DND-41 (cell line): ENCODE data around the gene PTPRR.

Experiments used
- ATAC-seq: fragments of 200-7000 bp; cut with Tn5 transposase; 3 replicates; pipeline ENCODE4 v1.9.1; 2021; ENCODE audit warnings: low read depth; ENCODE audit not compliant: insufficient read depth
- DNase-seq: peaks from one replicate; pipeline ENCODE4 v3.0.0-alpha.2; 2020
- H2AFZ ChIP-seq: 2 replicates; pipeline ENCODE4 v1.6.0; 2012; ENCODE audit warnings: low read depth, low read length
- H3K27ac ChIP-seq: 2 replicates; pipeline ENCODE4 v1.5.1; 2012; ENCODE audit warnings: low read length, inconsistent platforms
- H3K27me3 ChIP-seq: fragments of 200-600 bp; sonication (generic); 2 replicates; pipeline ENCODE4 v1.6.0; 2012; ENCODE audit warnings: low read length, mild to moderate bottlenecking, inconsistent platforms; ENCODE audit not compliant: insufficient read depth, poor library complexity
- H3K36me3 ChIP-seq: 2 replicates; pipeline ENCODE4 v1.5.1; 2012; ENCODE audit warnings: low read length, inconsistent platforms; ENCODE audit not compliant: insufficient read depth
- H3K4me1 ChIP-seq: 2 replicates; pipeline ENCODE4 v1.5.1; 2012; ENCODE audit warnings: mild to moderate bottlenecking, low read length; ENCODE audit not compliant: insufficient read depth
- H3K4me2 ChIP-seq: 2 replicates; pipeline ENCODE4 v1.6.0; 2012; ENCODE audit warnings: mild to moderate bottlenecking, moderate library complexity, low read length, inconsistent platforms; ENCODE audit not compliant: insufficient read depth
- H3K4me3 ChIP-seq, 2 experiments: fragments of 200-600 bp in 1 of 2; shearing (Covaris generic) in 1 of 2; 2 replicates each; pipeline ENCODE4 v1.5.1; 2012 to 2016; ENCODE audit warnings: inconsistent platforms in 2 of 2, low read length in 2 of 2, mild to moderate bottlenecking in 2 of 2, low read depth in 1 of 2, moderate library complexity in 1 of 2
- H3K79me2 ChIP-seq: 2 replicates; pipeline ENCODE4 v1.6.0; 2012; ENCODE audit warnings: low read length, inconsistent platforms; ENCODE audit not compliant: insufficient read depth
- H3K9ac ChIP-seq: 2 replicates; pipeline ENCODE4 v1.6.0; 2012; ENCODE audit warnings: low read depth, mild to moderate bottlenecking, inconsistent platforms, low read length, moderate library complexity
- H3K9me3 ChIP-seq: 2 replicates; pipeline ENCODE4 v1.5.1; 2012; ENCODE audit warnings: low read length, moderate library complexity, mild to moderate bottlenecking, inconsistent platforms; ENCODE audit not compliant: insufficient read depth, severe bottlenecking
- H4K20me1 ChIP-seq: 2 replicates; pipeline ENCODE4 v1.6.0; 2012; ENCODE audit warnings: low read length; ENCODE audit not compliant: insufficient read depth
- EZH2 ChIP-seq: IDR thresholded peaks from 3 replicates; pipeline ENCODE4 v1.6.1; 2012; ENCODE audit warnings: borderline replicate concordance, low read depth, mild to moderate bottlenecking, moderate library complexity, low read length, inconsistent platforms; ENCODE audit not compliant: severe bottlenecking
- TF ChIP-seq, protein P1 (sequence below): IDR thresholded peaks from 2 replicates; pipeline ENCODE4 v1.5.1; 2012; ENCODE audit warnings: borderline replicate concordance, low read length, moderate library complexity, mild to moderate bottlenecking; ENCODE audit not compliant: poor library complexity, severe bottlenecking; ENCODE audit errors: extremely low read depth

Gene PTPRR

DNA sequence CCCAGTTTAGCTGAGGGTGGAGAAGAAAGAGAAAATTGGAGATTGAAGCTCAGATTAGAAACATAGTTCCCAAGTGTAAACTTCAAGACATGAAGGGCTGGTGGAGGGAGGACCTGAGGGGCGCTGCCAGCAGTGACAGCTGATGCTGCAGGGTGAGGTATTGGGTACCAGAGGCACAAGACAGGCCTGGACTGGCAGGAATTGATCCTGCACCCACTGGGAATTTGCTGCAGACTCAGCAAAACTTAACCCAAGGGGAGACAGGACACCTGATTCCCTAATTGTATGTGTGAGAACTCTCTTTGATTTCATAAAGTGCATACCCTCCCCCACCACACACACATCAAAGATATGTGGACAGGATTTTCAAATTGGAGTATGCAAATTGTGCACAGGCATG, 11.6 kb downstream of the PTPRR start:
- Histone ChIP-seq H3K9ac (no peak overlapping the region), H3K27me3 (no peaks in the 10 kb centered on the region), H3K4me3 (no peak overlapping the region), H3K36me3 (no peaks in the 10 kb centered on the region), H2AFZ (no peak overlapping the region), H4K20me1 (no peaks in the 10 kb centered on the region), H3K27ac (no peak overlapping the region), H3K4me1 (no peaks in the 10 kb centered on the region), H3K79me2 (no peaks in the 10 kb centered on the region), H3K4me2 (no peak overlapping the region), H3K9me3 (no peaks in the 10 kb centered on the region)
- no peak for ATAC-seq
- TF ChIP-seq, protein P1, sequence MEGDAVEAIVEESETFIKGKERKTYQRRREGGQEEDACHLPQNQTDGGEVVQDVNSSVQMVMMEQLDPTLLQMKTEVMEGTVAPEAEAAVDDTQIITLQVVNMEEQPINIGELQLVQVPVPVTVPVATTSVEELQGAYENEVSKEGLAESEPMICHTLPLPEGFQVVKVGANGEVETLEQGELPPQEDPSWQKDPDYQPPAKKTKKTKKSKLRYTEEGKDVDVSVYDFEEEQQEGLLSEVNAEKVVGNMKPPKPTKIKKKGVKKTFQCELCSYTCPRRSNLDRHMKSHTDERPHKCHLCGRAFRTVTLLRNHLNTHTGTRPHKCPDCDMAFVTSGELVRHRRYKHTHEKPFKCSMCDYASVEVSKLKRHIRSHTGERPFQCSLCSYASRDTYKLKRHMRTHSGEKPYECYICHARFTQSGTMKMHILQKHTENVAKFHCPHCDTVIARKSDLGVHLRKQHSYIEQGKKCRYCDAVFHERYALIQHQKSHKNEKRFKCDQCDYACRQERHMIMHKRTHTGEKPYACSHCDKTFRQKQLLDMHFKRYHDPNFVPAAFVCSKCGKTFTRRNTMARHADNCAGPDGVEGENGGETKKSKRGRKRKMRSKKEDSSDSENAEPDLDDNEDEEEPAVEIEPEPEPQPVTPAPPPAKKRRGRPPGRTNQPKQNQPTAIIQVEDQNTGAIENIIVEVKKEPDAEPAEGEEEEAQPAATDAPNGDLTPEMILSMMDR = no peak
- no peak for TF ChIP-seq EZH2
- DNase-seq = no peak

DNA sequence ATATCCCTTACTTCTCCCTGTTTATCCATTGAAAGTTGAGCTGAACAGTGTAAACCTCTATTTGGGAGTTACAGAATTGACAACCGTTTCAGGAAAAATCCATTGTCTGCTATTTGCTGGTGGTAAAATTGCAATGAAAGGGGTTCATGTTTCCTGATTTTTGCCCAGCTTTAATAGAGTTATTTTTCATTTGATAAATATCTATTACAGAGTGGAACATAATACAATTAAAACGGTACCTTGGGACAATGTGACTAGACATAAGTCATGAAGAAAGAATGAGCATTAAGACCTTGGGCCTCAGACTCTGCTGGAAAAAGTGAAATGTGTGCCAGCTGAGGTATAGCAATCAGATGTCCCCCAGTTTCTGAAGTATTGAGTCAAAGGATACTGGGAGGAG, 13.1 kb downstream of the PTPRR start:
- Histone ChIP-seq H4K20me1 (no peaks in the 10 kb centered on the region), H3K4me1 (no peaks in the 10 kb centered on the region), H3K27me3 (no peaks in the 10 kb centered on the region), H3K4me2 (no peak overlapping the region), H3K79me2 (no peaks in the 10 kb centered on the region), H2AFZ (no peak overlapping the region), H3K4me3 (no peak overlapping the region), H3K27ac (no peak overlapping the region), H3K9me3 (no peaks in the 10 kb centered on the region), H3K36me3 (no peaks in the 10 kb centered on the region), H3K9ac (no peak overlapping the region)
- DNase-seq (no peak), ATAC-seq (no peak)
- TF ChIP-seq, protein P1 = no peak

DNA sequence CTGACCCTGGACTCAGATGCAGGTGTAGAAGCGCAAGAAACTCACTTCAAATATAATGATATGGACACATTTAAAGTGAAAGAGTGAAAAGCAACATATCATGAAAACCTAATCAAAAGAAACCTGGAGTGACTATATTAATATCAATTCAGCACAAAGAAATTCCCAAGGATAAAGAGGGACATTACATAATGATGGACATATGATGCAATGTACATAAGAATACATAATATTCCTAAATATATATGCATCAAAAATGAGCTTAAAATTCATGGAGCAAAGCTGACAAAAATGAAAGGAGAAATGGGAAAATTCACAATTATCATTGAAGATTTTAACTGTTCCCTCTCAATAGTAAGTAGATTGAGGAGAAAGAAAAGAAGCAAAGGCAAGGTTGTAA, 24.6 kb downstream of the PTPRR start:
- Histone ChIP-seq H2AFZ (no peak overlapping the region), H3K27ac (no peak overlapping the region), H3K9ac (no peak overlapping the region), H3K9me3 (no peaks in the 10 kb centered on the region), H3K4me2 (no peak overlapping the region), H4K20me1 (no peaks in the 10 kb centered on the region), H3K4me1 (no peaks in the 10 kb centered on the region), H3K36me3 (no peaks in the 10 kb centered on the region), H3K27me3 (no peaks in the 10 kb centered on the region), H3K79me2 (no peaks in the 10 kb centered on the region), H3K4me3 (no peak overlapping the region)
- TF ChIP-seq EZH2 = no peak
- TF ChIP-seq, protein P1 = no peak
- DNase-seq (no peak), ATAC-seq (no peak)

DNA sequence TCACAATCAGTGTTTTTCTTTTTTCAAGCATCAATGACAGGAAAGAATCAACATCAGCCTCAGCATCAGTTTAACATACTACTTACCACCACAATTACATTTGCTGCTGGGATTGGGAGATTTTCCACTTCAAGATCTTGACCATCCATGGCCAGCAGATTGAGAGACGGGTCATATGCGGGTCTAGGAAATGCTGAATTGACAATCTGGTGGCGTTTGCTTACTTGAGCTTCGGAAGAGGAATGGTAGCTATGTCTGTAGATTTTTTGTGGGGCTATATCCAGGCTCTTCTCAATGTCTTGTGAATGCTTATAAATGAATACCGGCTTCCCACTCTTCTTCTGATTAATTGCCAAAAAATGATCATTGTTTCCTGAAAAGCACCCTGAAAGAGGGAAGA, 27.9 kb downstream of the PTPRR start:
- no peak overlapping the region for H3K4me3 ChIP-seq
- H2AFZ ChIP-seq = no peak overlapping the region
- no peak overlapping the region for H3K4me2 ChIP-seq
- H3K4me1 ChIP-seq = no peaks in the 10 kb centered on the region
- no peaks in the 10 kb centered on the region for H3K79me2 ChIP-seq
- DNase-seq (no peak), ATAC-seq (no peak)
- no peaks in the 10 kb centered on the region for H3K27me3 ChIP-seq
- no peaks in the 10 kb centered on the region for H4K20me1 ChIP-seq
- no peak for TF ChIP-seq EZH2
- TF ChIP-seq, protein P1 = no peak
- no peaks in the 10 kb centered on the region for H3K9me3 ChIP-seq
- H3K36me3 ChIP-seq = no peaks in the 10 kb centered on the region
- H3K9ac ChIP-seq = no peak overlapping the region
- H3K27ac ChIP-seq = no peak overlapping the region
